Activated naive CD4-positive, alpha-beta T cell treated with anti-CD3 and anti-CD28 coated beads, Interleukin-2, amount 50 U/mL, for 72 hours (primary cell): Measurements from ENCODE around the gene ZNF567. TPM values are rescaled to one million over a fixed set of nuclear protein-coding genes. Genes with fewer than 3 reads are reported as not detected.

Experiments
- ATAC-seq, 2 donors: fragments of 150-1000 bp; cut with Tn5 transposase; 2 replicates each; pipeline ENCODE4 v1.10.0; 2021; ENCODE audit warnings: mild to moderate bottlenecking in 2 of 2, moderate library complexity in 2 of 2
- DNase-seq, 2 donors: peaks; one replicate each; pipeline ENCODE4 v3.0.0; 2021 to 2022; ENCODE audit warnings: low spot score in 2 of 2
- H3K27ac Mint-ChIP-seq, 2 donors: one replicate each; pipeline ENCODE4 v1.8.0; 2022; ENCODE audit warnings: mild to moderate bottlenecking in 2 of 2, mixed read lengths in 2 of 2
- H3K36me3 Mint-ChIP-seq, 2 donors: one replicate each; pipeline ENCODE4 v1.8.0; 2022; ENCODE audit warnings: mixed read lengths in 2 of 2
- H3K9me3 Mint-ChIP-seq, 2 donors: one replicate each; pipeline ENCODE4 v1.8.0; 2022; ENCODE audit warnings: mixed read lengths in 2 of 2
- total RNA-seq, 2 donors: library from RNA; stranded (reverse); gene quantifications; one replicate each; pipeline ENCODE4 v1.2.3, GENCODE V29; 2022

ZNF567 gene
- total RNA-seq: 1 to 10 TPM; 5.4 to 7.4 TPM

DNA sequence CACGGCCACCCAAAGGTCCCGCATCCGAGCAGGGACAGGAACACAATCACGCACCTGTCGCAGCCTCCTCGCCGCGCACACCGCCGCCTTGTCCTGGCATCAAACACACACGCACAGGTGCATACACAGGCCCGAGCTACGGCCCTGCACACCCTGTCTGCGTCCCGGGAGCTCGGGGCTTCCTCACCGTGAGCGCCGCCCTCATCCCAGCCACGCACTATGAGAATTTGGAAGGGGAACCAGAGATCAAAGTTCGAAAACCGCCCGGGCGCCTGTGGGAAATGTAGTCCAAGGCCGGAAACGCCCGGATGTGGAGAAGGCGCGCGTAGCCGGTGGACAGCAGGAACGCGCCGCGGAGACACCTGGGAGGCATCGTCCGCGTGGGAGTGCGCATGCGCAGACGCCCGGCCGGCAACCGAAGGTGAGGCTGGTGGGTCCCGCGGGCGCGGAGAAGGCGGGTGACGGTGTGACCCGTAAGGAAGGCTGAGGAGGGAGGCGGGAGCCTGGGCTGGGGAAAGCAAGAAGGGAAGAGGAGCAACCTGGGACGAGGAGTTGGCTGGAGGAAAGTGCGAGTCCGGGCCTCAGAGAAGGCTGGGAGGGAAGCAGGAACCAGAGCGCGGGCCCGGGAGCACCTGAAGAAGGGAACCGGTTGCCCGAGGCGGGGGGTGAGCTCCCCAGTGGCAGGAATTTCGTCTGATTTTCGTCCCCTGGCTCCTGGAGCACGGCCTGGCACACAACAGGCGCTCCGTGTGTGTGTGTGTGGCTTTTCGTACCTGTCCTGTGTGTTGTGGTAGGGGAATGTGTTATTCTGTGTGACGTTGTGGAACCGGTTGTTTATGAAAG is at the start of gene ZNF567:
TSS of gene ZNF567 (plus strand) at position 399 of the 843 bp plus-strand sequence. CDS start 7,256 bp downstream, outside the sequence.
- DNase-seq: peak; percentile 97

GRCh38 chr19:36638862-36639510 is 48.4 kb upstream of the ZNF567 start:
- ATAC-seq (no peak), DNase-seq (no peak)
- peaks cover 42 to 45% of the 10 kb centered on the region in 2 donors for H3K9me3 Mint-ChIP-seq
- peaks cover 71 to 78% of the 10 kb centered on the region in 2 donors for H3K36me3 Mint-ChIP-seq
- H3K27ac Mint-ChIP-seq: no peak overlapping the region

More for the DNA sequence above, at the start of gene ZNF567:
- H3K36me3 Mint-ChIP-seq: peaks cover 64 to 81% of the 10 kb centered on the region in 2 donors
- ATAC-seq: peak; percentile 96 to 97
- peaks cover 22 to 26% of the 10 kb centered on the region in 2 donors for H3K9me3 Mint-ChIP-seq
- peak within 1 kb of the TSS; percentile 96 to 98 for H3K27ac Mint-ChIP-seq

DNA sequence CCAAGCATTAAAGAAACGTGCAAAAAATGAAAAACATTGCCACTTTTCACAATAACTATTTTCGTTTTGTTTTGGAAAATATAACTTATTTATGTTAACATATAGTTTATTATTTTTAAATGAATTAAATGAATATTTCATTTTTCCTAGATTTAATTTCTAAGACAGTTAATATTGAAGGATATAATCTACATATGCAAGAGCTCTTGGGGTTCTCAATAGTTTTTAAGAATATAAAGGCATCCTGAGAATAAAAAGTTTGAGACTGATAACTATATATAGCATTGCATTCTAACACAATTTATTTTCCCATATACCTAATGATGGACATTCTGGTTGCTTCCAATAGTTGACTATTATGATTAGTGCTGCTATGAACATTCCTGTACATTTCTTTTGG is 40.7 kb upstream of the ZNF567 start:
- DNase-seq (no peak), ATAC-seq (no peak)
- H3K36me3 Mint-ChIP-seq: peaks cover 55 to 68% of the 10 kb centered on the region in 2 donors
- peaks cover 16 to 18% of the 10 kb centered on the region in 2 donors for H3K9me3 Mint-ChIP-seq
- H3K27ac Mint-ChIP-seq: no peak overlapping the region

GRCh38 chr19:36652958-36653357 is 34.5 kb upstream of the ZNF567 start:
- no peak for ATAC-seq
- peaks cover 54 to 78% of the 10 kb centered on the region in 2 donors for H3K36me3 Mint-ChIP-seq
- peaks cover 35 to 36% of the 10 kb centered on the region in 2 donors for H3K9me3 Mint-ChIP-seq
- H3K27ac Mint-ChIP-seq: no peak overlapping the region
- no peak for DNase-seq

- DNase-seq (no peak), ATAC-seq (no peak)
- H3K27ac Mint-ChIP-seq: peak overlapping the region in 1 of 2 donors; percentile 90
- peaks cover 62 to 81% of the 10 kb centered on the region in 2 donors for H3K36me3 Mint-ChIP-seq
- H3K9me3 Mint-ChIP-seq: peaks cover 22 to 42% of the 10 kb centered on the region in 2 donors
These were observed 21.6 kb upstream of the ZNF567 start for GRCh38 chr19:36665832-36666231.

- peak overlapping the region in 1 of 2 donors; percentile 3 for H3K27ac Mint-ChIP-seq
- DNase-seq (no peak), ATAC-seq (no peak)
- H3K9me3 Mint-ChIP-seq: peaks cover 27 to 28% of the 10 kb centered on the region in 2 donors
- H3K36me3 Mint-ChIP-seq: peaks cover 73 to 75% of the 10 kb centered on the region in 2 donors
These were observed 18.8 kb upstream of the ZNF567 start for GRCh38 chr19:36668646-36669045.

GRCh38 chr19:36672368-36672767 is 15.0 kb upstream of the ZNF567 start:
- DNase-seq (no peak), ATAC-seq (no peak)
- Mint-ChIP-seq H3K9me3 (peaks cover 20 to 22% of the 10 kb centered on the region in 2 donors), H3K36me3 (peaks cover 48 to 50% of the 10 kb centered on the region in 2 donors), H3K27ac (no peak overlapping the region)

DNA sequence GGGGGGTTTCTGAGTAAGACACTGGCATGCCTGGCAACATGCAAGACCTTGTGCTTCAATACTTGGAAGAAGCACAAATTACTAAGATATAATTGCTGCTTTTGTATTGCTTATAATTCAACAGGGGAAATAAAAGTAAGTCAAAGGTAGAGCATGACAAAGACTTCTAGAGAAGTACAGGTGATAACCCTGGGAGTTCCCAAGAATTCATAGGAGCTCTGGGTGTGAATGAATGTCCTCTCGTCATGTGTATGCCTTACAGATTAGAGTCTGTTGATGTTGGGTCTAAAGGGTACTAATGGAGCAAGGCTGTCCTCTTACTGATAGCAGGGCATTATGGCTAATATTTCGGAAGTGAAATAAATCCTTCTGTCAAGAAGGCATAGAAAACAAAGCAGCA is 13.2 kb upstream of the ZNF567 start:
- Mint-ChIP-seq H3K9me3 (peaks cover 16 to 21% of the 10 kb centered on the region in 2 donors), H3K27ac (no peak overlapping the region), H3K36me3 (peaks cover 52 to 56% of the 10 kb centered on the region in 2 donors)
- no peak for ATAC-seq
- no peak for DNase-seq

DNA sequence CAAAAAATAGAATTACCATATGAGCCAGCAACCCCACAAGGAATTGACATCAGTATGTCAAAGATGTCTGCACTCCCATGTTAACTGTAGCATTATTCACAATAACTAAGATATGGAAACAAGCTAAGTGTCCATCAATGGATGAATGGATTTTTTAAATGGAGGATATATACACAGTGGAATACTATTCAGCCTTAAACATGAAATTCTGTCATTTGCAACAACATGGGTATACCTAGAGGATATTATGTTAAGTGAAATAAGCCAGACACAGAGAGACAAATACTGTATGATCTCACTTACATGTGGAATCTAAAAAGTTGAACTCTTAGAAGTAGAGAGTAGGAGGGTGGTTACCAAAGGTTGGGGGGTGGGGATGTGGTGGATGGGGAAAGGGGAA is 8.0 kb upstream of the ZNF567 start:
- ATAC-seq (no peak), DNase-seq (no peak)
- Mint-ChIP-seq H3K36me3 (peaks cover 54 to 63% of the 10 kb centered on the region in 2 donors), H3K27ac (no peak overlapping the region), H3K9me3 (peaks cover 21 to 37% of the 10 kb centered on the region in 2 donors)

DNA sequence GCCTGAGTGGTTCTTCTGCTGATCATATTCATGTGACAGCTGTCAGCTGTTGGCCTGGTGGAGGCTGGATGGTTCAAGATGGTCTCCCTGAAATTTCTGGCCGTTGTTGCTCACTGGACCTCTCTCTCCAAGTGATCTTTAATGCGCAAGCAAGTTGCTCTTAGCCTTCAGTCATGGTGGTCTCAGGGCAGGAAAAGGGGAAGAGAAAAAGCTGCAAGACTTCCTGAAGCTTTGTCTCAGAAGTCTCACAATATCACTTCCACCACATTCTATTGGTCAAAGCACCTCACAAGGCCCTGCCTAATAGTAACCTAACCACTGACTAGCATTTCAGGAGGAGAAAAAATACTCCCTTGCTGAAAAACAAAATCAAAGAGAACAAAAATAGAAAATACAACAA is 1.6 kb upstream of the ZNF567 start:
- H3K27ac Mint-ChIP-seq: peak overlapping the region in 1 of 2 donors; percentile 96
- peaks cover 68 to 83% of the 10 kb centered on the region in 2 donors for H3K36me3 Mint-ChIP-seq

DNA sequence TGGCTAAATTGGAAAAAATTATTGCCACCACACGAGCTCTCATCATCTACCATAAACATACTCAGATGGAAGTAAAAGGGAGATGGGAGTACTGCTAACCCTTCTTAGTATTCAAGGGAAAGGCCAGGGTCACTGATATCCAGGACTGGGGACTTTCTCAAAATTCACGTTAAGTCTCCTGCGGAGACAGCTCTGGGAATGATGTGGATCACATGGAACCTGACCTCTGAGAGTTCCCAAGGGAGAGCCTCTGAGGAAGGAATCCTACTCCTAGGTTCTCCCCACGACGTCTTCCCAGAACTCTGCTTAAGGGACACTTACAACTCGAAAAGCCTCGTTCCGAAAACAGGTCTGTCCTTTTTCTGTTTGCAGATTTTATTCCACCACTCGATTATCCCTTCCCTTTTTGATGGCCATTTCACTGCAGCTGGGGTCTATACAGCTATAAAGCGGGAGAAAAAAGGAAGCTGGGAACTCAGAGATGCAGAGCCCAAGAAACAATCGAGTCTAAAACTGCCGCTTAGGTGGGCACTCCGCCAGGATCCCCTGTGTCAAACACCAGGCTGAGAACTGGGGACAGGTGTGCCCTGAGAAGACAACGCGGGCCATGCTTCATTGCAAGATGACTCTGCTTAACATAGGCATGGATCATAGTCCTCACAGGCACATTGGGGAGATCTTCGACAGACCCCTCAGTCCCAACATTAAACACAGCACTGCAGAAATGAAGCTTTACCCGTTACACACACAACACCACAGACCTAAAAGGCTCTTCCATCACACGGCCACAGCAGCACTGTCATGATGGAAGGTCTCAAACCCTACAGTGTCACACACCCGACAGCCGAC is 823 bp upstream of the ZNF567 start:
- DNase-seq: no peak
- ATAC-seq: peak; percentile 51 to 53
- peaks cover 64 to 81% of the 10 kb centered on the region in 2 donors for H3K36me3 Mint-ChIP-seq
- peak overlapping the region; percentile 96 to 98 for H3K27ac Mint-ChIP-seq
- H3K9me3 Mint-ChIP-seq: peaks cover 19 to 25% of the 10 kb centered on the region in 2 donors

More for the DNA sequence above, 1.6 kb upstream of the ZNF567 start:
- peaks cover 22 to 30% of the 10 kb centered on the region in 2 donors for H3K9me3 Mint-ChIP-seq
- ATAC-seq: no peak
- no peak for DNase-seq

GRCh38 chr19:36688058-36688457 is 646 bp downstream of the ZNF567 start:
- ATAC-seq (no peak), DNase-seq (no peak)
- Mint-ChIP-seq H3K27ac (peak overlapping the region; percentile 96 to 98), H3K36me3 (peaks cover 63 to 80% of the 10 kb centered on the region in 2 donors), H3K9me3 (peaks cover 18 to 26% of the 10 kb centered on the region in 2 donors)

DNA sequence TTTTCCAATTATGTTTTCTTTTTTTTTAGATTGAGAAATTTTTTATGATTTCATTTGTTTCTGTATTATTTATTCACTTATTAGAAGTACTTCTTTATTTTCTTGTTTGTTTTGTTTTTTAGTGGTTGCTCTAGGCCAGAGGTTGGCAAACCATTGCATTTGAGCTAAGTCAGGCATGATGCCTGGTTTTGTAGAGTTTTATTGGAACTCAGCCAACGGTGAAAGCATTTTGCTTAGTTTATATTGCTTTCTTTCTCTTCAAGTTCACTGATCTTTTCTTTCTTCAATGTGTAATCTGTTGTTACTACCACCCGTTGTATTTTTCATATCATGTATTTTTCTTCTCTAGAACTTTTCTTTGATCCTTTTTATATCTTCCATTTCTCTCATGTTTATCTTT is 19.7 kb downstream of the ZNF567 start:
- Mint-ChIP-seq H3K27ac (no peak overlapping the region), H3K36me3 (peaks cover 72 to 88% of the 10 kb centered on the region in 2 donors), H3K9me3 (peaks cover 32 to 35% of the 10 kb centered on the region in 2 donors)
- ATAC-seq: no peak
- DNase-seq: no peak

DNA sequence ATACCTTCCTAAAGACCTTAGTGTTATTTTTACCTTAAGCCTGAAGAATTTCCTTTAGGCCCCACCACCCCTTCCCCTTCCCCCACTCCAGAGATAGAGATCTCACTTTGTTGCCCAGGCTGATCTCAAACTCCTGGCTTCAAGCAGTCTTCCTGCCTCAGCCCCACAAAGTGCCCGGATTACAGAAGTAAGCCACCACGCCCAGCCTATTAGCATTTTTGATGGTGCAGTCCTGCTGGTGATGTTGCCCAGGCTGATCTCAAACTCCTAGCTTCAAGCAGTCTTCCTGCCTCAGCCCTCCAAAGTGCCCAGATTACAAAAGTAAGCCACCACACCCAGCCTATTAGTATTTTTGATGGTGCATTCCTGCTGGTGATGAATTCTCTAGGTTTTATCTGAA is 22.0 kb downstream of the ZNF567 start:
- Mint-ChIP-seq H3K9me3 (peaks cover 35 to 40% of the 10 kb centered on the region in 2 donors), H3K36me3 (peaks cover 81 to 95% of the 10 kb centered on the region in 2 donors), H3K27ac (no peak overlapping the region)
- ATAC-seq: no peak
- DNase-seq: no peak

- ATAC-seq (no peak), DNase-seq (no peak)
- Mint-ChIP-seq H3K27ac (no peak overlapping the region), H3K36me3 (peaks cover 63 to 76% of the 10 kb centered on the region in 2 donors), H3K9me3 (peaks cover 36 to 42% of the 10 kb centered on the region in 2 donors)
These were observed 32.5 kb downstream of the ZNF567 start for GRCh38 chr19:36719687-36720556.
